Activated CD8-positive, alpha-beta memory T cell treated with anti-CD3 and anti-CD28 coated beads for 24 hours (primary cell): Measurements from ENCODE around the gene OR6B3.
"Not testable (repeated sequence)": the region's sequence is repeated elsewhere in the genome, so short reads cannot be mapped to it uniquely, and the experiment has no call there.

Experiments
- DNase-seq: peaks from one replicate; pipeline ENCODE4 v3.0.0-alpha.2; 2020

OR6B3 gene

DNA sequence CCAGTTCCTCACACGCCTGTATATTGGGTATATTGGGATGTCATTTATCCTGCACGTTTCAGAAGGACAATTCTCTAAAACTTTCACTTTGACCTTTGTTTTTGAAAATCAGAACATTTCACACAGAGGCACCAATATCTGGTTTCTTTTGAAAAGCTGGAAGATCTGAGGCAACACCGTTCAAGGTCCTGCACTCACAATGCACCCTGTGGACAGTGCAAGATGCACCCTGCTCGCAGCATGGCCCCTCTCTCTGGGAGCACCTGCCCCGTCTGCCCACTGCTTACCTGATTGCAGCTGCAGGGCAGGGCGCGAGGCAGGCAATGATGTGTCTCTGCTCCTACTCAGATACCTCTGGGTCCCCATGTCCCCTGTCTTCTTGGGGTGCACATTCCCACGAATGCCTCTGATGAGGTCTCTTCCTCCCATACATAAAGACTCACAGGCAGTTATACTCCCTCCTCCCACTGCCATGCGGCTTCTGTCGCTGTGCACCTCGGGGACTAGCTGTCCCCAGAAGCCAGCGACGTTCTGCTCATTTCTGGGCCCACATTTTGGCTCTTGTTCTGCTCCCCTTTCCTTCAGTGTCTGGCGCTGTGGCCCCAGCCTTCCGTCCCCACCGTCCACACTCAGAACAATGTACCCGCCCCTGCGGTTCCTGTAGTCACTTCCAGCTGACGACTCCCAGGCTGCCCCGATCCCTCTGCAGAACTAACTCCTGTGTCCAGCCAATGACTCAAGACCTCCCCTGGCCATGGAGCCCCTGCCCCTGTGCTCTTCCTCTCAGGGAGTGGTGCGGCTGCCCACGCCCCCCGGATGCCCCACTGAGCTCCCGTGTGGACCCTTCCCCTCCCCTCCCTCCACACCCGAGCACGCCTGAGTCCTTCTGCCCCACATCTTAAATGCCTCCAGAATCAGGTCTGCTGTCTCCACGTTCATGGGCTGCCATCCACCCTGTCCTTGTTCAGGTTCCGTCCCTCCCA, at the start of gene OR6B3:
OR6B3 (minus strand) TSS at position 349 of the 983 bp plus-strand sequence.
- no peak for DNase-seq

DNA sequence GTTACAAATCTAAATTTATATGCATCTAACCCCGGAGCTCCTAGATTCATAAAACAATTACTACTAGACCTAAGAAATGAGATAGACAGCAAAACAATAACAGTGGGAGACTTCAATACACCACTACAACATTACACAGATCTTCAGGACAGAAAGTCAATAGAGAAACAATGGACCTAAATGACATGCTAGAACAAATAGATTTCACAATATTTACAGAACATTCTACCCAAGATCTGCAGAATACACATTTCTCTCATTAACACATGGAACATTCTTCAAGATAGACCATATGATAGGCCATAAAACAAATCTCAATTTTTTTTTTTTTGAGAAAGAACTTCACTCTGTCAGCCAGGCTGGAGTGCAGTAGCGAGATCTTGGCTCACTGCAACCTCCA, 45.0 kb upstream of the OR6B3 start:
- no peak for DNase-seq

DNA sequence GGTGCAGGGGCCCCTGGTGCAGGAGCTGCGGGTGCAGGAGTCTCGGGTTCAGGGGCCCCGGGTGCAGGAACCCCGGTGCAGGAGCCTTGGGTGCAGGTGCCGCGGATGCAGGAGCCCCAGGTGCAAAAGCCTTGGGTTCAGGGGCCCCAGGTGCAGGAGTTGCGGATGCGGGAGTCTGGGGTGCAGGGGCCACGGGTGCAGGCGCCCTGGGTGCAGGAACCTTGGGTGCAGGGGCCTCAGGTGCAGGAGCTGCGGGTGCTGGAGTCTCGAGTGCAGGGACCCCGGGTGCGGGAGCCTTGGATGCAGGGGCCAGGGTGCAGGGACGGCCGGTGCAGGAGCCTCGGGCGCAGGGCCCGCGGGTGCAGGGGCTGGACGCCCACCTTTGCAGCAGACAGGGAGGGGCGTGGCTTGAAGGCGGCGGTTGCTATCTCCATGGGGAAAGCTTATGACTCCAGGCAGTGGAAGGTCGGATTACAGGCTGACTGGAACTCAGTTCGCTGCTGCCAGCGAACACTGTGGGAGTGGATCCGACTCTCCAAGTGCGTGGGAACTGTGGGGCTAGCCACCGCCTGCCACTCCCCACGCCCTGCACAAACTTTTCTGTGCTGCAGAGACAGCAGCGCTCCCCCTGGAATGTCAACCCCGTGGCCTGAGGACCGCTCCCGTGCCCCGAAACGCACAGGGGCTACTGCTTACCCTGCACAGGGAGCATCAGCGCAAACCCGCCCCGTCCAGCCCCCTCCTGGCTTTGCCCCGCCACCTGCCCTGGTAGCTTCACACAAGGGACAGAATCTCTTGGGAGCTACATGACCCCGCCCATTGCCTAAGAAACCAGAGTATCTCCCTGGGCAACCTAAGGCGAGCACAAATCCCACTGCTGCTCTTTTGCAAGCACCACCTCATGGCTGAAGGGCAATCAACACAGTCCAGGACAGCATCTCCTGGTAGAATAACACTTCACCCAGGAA, 42.5 kb upstream of the OR6B3 start:
- no peak for DNase-seq

DNA sequence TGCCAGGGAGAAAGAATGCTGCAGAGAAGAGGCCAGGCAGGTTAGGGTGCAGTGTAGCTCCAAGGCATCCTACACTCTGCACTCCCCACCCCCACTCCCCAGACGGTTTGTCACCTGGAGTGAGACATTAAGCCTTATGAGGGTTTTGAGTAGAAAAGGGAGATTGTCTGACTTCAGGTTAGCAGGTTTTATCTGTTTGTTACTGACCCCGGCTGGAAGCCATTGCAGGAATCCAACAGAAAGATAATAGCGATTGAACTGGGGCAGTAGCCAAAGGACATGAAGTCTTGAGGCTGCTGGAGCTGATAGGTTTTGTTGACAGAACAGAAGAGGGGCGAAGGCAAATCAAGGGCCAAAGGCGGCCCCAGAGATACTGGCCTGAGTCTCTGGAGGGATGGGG, 36.0 kb upstream of the OR6B3 start:
- DNase-seq: no peak

DNA sequence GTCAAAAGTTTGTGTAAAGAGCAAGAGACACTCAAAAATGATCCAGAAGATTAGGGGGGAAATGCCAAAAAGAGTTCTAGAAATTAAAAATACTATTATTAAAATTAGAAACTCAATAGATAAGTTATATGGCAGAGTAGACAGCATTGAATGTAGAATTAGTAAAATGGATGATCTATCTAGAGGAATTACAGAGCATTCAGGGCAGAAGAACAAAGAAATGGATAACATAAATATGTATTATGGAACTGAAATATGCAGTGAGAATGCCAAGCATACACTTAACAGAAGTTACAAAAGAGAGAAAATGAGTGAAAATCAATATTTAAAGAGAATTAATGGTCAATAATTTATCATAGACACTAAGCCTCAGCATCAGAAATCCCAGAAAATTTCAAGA, 33.2 kb upstream of the OR6B3 start:
- DNase-seq: no peak

DNA sequence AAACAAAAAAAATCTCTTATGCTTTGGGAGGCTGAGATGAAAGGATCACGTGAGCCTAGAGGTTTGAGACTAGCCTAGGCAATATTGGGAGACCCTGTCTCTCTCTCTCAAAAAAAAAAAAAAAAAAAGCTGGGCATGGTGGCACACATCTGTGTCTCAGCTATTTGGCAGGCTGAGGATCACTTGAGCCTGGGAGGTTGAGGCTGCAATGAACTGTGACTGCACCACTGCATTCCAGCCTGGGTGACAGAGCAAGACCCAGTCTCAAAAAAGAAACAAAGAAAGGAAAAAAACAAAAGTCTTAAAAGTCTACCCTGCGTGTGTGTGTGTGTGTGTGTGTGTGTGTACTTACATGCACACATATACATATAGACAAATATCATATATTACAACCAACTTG, 25.3 kb upstream of the OR6B3 start:
- no peak for DNase-seq

DNA sequence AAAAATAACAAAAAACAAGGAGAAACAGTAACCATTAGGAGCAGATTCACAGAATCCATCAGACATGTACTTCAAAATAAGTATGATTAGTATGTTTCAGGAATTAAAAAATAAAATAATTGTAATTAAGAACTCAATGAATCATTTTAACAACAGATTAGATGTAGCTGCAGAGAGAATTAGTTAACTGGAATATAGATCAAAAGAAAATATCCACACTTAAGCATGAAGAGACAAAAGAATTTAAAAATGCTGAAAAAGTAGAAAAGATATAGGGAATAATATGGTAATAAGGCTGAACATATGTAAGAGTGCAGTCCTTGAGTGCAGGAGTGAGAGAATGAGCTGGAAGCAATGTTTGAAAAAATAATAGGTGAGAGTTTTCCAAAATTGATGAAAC, 24.1 kb upstream of the OR6B3 start:
- no peak for DNase-seq

DNA sequence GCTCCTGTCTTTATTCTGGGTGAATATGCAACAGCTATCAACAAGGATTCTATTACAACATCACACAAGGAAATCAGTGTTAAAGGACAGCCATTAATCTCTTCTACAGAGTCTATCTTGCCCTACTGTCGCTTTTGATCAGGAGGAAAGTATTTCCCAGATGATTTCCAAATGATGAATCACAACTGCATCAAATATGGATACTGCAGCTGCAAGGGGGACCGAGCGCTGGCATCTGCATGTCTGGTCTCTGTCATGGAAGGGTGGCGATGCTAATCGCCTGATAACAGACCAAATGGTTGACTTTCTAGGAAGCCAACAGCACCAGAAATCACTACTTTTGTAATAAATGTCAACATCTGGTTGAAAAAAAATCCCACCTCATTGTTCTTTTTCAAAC, 21.2 kb upstream of the OR6B3 start:
- no peak for DNase-seq

DNA sequence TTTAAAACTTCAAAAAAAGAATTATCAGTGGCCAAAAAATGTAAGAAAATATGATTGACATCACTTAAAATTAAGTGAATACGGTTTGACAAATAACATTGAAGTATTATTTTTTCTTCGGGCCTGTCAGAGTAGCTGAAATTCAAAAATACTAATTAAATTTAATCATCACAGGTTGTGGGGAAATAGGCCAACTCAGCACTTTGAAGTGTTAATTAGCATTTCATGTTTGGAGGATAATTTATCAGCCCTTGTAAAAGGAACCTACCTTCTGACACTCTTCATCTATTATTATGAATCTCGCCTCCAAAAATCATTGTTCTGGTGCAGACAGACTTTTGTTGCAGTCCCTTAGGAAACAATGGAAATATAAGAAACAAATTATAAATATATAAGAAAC, 17.6 kb upstream of the OR6B3 start:
- no peak for DNase-seq

DNA sequence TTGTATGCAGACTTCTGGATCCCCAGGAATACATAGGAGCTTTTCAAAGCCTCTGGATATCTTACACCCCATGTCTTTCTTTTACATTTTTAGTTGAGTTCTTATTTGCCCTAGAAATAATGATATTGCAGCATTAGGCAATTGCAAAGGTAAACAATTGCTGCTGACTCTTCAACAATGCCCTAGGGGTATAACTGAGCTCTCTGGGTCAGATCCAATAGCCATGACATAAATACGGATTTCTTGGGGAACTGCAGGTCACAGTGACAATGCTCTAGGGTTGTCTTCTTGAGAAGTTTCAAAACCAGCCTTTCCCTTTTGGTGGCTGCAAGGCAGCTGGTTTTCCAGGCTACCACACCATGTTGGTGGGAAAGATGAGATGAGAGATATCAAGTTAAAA, 16.5 kb upstream of the OR6B3 start:
- no peak for DNase-seq

DNA sequence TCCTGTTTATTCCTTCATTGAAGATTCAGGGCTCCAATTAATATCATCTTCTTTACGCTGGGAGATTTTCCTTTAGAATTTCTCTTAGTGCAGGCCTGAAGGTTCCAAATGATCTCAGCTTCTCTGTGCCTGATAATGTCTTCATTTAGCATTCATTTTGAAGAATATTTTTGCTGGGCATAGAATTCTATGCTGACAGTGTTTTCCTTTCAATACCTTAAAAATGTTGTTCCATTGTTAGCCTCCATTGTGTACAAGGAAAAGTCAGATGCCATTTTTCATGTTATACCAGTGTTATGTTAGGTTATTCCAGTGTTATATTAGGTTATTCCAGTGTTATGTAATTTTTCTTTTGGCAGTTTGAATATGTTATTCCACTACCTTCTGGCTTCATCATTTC, 14.9 kb upstream of the OR6B3 start:
- no peak for DNase-seq

DNA sequence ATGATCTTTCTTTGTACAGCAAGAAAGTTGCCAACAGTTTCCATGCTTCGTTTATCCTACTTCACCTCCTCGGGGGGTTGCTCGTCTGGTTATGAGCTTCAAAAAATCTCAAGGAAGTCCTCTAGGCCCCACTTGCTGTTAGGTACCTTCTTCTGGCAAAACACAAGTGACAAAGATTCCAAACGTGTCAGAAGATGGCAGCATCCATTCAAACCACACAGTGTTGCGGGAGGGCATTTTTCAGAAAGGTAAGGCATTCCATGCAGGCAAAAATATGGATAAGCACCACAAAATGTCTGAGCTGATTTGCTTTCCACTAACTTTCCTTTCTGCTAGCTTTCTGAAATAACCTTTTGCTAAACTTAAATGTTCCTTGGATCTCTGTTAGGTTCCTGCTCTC, 13.2 kb upstream of the OR6B3 start:
- DNase-seq: no peak

DNA sequence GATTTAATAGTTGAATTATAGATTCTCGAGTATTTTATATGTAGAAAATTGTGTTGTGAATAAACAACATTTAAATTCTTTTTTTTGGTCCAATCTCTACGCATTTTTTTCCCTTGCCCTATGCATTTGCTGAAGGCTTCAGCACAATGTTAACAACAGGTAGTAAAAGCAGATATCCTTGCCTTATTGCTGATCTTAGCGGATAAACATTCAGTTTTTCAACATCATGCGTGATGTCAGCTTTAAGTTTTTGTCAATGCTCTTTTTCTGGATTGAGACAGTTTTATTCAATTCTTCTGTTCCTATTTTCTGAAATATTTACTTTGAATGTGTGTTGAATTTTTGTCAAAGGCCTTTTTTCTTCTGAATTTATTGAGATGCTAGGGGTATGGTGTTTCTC, 11.6 kb upstream of the OR6B3 start:
- no peak for DNase-seq

DNA sequence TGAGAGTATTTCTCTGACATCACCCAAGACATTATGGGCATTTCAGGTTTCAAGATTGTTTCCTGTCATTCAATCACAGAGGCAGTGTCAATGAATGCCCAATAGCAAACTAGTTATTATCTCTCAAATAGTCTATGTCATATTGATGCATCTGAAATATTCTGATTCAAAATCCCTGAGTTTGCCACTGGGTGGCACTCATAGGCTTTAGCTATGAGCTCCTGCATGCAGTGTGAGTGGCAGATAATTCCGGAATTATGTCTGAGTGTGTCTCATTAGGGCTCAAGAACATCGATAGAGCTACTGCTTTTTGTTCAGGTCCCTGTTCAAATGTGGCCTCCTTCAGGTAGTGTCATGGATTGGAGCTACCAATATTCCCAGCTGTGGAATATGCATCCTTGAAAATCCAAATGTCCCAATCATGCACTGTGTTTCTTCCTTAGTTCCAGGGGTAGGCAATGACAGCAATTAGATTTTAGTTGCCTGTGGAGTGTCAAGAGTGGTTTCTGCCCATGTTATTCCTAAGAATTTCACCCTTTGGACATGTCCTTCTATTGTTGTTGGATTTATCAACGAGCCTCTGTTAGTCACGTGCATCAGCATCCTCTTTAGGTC, 7.8 kb upstream of the OR6B3 start:
- DNase-seq: no peak

DNA sequence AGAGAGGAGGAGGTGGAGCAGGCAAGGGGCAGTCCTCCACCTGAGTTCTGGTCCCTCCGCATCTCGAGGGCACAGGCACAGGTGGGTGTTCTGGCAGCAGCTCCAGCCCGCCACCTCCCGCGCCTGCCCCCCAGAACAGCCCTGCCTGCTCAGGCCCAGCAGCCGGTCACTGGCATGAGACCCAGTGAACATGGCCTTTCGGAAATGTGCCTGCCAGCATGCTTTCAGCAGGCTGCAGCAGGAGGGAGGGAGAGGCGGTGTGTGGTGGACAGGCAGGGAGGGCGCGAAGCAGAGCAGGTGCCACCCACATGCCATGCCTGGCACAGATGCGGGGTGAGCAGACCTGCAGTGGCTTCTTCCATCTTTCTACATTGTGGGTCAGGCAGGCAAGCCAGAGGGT, 3.4 kb upstream of the OR6B3 start:
- no peak for DNase-seq

DNA sequence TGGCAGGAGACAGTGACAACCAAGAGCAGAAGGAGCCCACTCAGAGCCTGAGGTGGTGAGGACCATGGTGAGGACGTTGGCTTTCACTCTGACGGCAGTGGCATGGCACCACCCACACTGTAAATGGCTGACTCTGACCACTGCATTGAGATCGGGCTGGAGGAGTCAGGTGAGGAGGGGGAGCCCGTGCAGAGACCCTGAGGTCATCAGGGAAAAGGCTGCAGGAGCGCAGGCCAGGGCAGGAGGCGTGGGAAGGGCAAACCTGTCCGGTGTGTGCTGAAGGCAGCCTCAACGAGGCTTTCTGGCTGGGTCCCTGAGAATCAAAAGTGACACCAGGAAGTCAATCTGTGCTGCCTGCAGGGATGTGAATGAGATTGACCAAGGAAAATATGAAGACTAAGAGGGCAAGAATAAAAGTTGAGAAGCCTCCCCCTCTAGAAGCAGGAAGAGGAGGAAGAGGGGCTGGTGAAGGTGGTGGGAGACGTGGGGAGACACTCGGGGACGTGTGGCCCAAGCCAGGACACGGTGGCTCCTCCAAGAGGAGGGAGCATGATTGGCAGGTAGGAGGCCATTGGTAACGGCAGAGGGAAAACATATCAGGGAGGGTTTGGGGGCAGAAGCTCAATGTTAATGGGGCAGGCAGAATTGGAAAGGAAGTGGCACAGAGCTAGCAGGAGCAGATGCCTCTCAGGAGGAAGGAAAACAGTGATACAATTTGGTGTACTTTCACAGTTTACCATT, 2.0 kb upstream of the OR6B3 start:
- no peak for DNase-seq

DNA sequence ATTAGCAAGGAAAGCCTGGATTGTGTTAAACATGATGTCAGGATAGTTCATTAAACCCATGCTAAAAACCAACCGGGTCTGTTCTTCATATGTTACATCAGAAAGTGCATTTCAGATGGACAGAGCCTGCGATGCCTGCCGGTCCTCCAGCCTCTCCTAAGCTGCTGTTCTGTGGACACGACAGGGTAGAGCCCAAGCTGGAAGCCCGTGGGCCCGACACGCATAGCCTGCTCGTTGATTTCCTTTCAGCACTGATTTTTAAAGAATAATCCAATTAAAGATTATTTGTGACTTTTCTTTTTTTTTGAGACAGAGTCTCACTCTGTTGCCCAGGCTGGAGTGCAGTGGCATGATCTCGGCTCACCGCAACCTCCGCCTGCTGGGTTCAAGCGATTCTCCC, 797 bp downstream of the OR6B3 start:
- DNase-seq: no peak

DNA sequence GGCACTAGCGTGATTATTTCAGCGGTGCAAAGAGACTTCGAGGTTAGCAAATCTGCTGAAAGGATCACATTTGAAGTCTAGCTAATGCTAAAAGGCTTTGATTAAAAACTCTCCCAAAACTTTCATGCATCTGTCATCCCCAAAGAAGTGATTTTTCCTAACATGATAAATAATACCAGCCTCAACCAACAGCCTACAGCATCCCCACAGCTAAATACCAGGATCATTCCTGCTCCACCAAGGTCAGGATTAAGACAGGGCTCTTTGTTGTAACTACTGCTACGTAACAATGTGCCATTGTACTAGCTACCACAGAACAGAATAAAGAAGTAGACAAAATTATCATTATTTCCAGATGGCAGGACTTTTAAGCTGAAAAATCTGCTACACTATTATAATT, 1.6 kb downstream of the OR6B3 start:
- no peak for DNase-seq

DNA sequence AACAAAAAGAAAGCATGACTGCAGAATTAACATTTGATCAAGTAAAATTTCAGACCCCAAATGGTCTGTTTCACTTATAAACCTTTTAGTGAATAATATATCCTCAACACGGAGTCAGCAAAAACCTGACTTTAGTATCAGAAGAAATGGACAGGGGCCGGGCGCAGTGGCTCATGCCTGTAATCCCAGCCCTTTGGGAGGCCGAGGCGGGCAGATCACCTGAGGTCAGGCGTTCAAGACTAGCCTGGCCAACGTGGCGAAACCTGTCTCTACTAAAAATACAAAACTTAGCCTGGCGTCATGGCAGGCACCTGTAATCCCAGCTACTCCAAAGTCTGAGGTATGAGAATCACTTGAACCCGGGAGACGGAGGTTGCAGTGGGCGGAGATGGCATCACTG, 3.0 kb downstream of the OR6B3 start:
- DNase-seq: no peak

DNA sequence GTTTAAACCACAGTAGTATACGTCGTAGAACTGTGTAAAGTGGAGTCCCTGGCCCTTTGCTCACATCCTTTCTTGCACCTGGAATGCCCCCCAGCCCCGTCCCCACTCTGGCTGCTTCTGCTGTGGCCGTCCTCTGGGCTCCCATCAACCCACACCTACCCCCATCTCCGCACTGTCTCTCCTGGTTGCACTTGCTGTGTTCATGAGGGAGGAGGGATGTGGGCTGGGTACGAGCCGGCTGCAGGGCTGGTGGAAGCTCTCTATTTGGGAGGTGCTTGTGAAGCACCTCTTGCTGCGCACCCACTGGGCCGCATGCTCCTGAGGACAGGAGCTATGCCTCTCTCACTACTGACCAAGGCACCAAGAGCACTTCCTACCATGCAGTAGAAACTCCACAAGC, 5.1 kb downstream of the OR6B3 start:
- no peak for DNase-seq

DNA sequence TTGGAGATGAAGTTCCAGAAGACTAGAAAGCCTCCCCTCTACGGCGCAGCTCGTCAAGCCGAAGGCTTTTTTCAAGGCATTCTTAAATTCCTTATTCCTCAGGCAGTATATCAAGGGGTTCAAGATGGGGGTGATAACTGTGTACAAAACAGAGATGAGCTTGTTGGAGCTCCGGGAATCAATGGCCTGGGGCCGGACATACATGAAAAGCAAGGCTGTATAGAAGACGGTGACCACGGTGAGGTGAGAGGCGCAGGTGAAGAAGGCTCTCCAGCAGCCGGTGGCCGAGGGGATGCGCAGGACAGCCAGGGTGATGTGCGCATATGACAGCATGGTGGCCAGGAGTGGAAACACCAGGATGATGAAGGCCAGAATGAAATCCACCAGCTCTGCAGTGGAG, 8.2 kb downstream of the OR6B3 start:
- no peak for DNase-seq

DNA sequence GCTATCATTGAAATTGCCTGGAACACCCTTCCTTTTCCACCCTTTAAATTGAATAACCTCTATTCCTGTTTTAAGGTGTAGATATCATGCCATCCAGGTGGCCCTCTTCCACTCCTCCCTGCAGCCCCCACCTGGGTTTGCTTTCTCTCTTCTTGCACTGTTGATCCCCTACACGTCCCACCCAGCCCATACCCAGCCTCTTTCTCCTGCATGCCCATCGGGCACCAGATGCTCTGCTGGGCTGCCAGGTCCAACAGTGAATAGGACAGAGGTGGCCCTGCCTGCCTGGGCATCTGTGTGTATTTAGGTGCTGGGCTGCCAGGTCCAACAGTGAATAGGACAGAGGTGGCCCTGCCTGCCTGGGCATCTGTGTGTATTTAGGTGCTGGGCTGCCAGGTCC, 9.2 kb downstream of the OR6B3 start:
- not testable (repeated sequence) for DNase-seq
